GM19239 (cell line): ENCODE data around the gene OR4N5.
"Not testable (repeated sequence)": the region's sequence is repeated elsewhere in the genome, so short reads cannot be mapped to it uniquely, and the experiment has no call there.

ENCODE experiments used
- DNase-seq: peaks from one replicate; pipeline ENCODE4 v3.0.0; 2011; ENCODE audit warnings: low spot score; ENCODE audit not compliant: insufficient read length
- FAIRE-seq: peaks from 2 replicates; lab custom pipeline; 2011; peaks lifted over from hg19 to GRCh38; lab: Jason Lieb, UNC

OR4N5 gene

DNA sequence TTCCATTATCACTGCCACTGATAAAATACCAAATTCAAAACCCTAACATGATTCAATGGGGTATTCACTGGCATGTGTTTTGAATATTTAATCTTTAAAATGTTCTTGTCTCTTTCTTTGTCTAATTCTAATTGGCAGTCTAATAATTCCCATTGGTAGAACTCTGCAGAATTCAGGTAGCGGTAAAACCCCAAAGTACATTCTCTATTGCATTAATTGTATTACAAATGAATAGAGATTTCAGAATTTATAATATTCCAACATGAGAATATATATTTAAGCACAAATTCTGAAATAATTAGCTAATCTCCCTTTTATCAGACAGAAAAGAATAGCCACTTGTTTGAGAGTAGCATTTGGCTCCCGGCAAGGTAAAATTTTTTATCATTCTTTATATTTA, at the start of gene OR4N5:
Gene OR4N5 (plus strand): TSS at position 301 of the 400 bp plus-strand sequence. CDS start 4,916 bp downstream, outside the sequence.
- DNase-seq (no peak), FAIRE-seq (no peak)

- no peak for FAIRE-seq
These were observed 46.6 kb upstream of the OR4N5 start for GRCh38 chr14:20092050-20092449.

GRCh38 chr14:20093442-20093841, 45.2 kb upstream of the OR4N5 start:
- FAIRE-seq, result no peak

More at GRCh38 chr14:20092050-20092449, 46.6 kb upstream of the OR4N5 start:
- DNase-seq, result no peak

DNA sequence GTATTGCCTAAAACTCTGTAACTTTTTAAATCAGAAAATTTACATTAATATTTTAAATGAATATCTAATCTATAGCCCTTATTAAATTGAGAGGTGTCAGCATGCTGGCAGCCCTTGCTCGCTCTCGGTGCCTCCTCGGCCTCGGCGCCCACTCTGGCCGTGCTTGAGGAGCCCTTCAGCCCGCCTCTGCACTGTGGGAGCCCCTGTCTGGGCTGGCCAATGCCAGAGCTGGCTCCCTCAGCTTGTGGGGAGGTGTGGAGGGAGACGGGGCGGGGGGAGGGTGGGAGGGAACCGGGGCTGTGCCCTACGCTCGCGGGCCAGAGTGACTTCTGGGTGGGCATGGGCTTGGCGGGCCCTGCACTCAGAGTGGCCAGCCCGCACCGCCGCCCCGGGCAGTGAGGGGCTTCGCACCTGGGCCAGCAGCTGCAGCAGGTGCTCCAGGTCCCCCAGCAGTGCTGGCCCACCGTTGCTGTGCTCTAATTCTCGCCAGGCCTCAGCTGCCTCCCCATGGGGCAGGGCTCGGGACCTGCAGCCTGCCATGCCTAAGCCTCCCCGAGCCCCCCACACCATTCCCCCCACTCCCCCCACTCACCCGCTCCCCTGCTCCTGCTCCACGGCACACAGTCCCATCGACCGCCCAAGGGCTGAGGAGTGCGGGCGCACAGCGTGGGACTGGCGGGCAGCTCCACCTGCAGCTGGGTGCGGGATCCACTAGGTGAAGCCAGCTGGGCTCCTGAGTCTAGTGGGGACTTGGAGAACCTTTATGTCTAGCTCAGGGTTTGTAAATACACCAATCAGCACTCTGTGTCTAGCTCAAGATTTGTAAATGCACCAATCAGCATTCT, 39.5 kb upstream of the OR4N5 start:
- FAIRE-seq, result not testable (repeated sequence)

More at GRCh38 chr14:20093442-20093841, 45.2 kb upstream of the OR4N5 start:
- no peak for DNase-seq

DNA sequence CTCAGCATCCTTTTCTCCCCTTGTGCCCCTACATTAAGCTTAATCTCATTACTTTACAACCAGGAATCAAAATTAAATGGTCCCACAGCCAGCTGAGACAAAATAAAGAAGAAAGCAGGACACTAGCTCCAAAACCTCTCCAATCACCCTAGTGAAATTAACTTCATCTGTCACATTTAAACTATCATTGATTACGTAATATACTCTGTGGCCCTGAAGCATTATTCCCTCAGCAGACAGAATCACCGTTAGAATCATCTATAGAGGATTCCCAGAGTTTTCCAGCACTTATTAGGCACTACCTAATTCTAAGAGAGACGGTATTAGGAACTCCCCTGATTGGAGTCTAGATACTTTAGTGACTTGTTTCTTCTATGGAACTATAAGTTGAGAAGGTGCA, 28.2 kb upstream of the OR4N5 start, which contains the start of gene OR4K17:
Gene OR4K17 (plus strand): TSS at position 302 of the 400 bp plus-strand sequence. CDS start 6,761 bp downstream, outside the sequence.
- no peak for FAIRE-seq
- DNase-seq, result no peak

More for the DNA sequence above, 39.5 kb upstream of the OR4N5 start:
- DNase-seq, result not testable (repeated sequence)

- FAIRE-seq (no peak), DNase-seq (no peak)
These were observed 26.3 kb upstream of the OR4N5 start for GRCh38 chr14:20112321-20112720.

DNA sequence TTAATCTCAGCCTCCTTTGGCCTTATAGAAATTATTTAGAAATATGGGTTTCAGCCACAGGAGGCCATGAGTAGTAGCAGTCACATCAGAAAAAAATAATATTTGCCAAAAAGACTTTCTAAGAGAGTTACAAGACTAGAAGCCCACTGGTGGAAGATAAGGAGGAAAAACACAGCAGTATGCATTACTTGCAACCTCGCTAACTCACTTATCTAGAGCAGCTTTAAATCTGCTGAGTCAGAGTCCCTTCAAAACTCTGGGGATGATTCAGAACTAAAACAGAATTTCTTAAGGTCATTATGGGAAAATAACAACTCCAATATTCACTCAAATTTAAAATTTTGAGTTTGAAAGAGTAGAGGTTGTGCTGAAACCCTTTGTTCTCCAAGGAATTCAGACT, 21.9 kb upstream of the OR4N5 start:
- no peak for DNase-seq
- no peak for FAIRE-seq

GRCh38 chr14:20118795-20119194, 19.8 kb upstream of the OR4N5 start:
- FAIRE-seq (no peak), DNase-seq (no peak)

DNA sequence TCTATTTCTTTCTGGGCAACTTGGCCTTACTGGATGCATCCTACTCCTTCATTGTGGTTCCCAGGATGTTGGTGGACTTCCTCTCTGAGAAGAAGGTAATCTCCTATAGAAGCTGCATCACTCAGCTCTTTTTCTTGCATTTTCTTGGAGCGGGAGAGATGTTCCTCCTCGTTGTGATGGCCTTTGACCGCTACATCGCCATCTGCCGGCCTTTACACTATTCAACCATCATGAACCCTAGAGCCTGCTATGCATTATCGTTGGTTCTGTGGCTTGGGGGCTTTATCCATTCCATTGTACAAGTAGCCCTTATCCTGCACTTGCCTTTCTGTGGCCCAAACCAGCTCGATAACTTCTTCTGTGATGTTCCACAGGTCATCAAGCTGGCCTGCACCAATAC, 5.3 kb downstream of the OR4N5 start:
- FAIRE-seq (no peak), DNase-seq (no peak)

- FAIRE-seq (no peak), DNase-seq (no peak)
These were observed 6.2 kb downstream of the OR4N5 start for GRCh38 chr14:20144820-20145219.

DNA sequence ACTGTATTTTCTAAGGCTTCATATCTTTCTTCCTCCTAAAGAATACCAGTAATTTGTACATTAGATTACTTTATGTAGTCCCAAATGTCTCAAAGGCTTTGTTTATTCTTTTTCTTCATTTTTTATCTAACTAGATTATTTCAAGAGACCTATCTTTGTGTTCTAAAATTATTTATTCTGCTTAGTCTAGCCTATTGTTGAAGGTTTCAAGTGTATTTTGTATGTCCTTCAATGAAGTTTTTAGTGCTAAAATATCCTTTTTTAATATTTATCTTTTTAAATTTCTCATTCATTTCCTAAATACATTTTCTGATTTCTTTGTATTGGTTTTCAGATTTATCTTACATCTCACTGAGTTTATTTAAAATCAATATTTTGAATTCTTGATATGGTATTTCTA, 25.8 kb downstream of the OR4N5 start:
- DNase-seq (no peak), FAIRE-seq (no peak)

DNA sequence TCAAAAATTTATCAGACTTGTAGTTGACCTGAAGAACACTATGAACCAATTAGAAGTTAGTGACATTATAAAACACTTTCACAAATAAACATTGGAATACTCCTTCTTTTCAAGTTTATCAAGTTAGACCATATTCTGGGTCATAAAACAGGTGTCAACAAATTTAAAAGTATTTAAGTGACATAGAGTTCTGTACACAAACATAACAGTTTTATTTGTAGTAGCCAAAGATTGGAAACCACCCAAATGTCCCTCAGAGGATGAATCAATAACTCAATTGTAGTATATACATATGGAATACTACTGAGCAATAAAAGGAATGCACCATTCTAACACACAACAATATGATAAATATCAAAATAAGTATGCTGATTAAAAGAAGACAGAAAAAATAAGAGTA, 28.5 kb downstream of the OR4N5 start:
- no peak for FAIRE-seq
- DNase-seq, result no peak

GRCh38 chr14:20169852-20170251, 31.2 kb downstream of the OR4N5 start:
- not testable (repeated sequence) for FAIRE-seq, DNase-seq

GRCh38 chr14:20174205-20174604, 35.6 kb downstream of the OR4N5 start:
- FAIRE-seq, DNase-seq: not testable (repeated sequence)

DNA sequence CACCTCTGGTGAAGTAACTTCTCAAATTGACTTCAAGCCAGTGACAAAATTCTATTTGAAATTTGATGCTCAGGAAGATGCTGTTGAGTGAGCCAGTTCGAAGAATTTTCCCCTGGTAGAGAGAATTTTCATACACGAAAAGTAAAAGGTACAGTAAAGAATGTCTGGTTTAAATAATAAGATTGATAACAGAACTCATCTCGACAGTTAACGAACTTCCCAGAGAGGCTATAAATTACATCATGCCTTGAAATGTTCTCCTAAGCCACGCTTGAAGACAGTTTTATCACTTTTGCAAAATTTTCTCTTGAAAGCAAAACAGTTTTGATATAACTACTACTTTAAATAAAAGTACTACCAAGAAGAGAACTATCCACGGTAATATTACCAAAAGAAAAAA, 37.7 kb downstream of the OR4N5 start:
- FAIRE-seq (no peak), DNase-seq (no peak)

DNA sequence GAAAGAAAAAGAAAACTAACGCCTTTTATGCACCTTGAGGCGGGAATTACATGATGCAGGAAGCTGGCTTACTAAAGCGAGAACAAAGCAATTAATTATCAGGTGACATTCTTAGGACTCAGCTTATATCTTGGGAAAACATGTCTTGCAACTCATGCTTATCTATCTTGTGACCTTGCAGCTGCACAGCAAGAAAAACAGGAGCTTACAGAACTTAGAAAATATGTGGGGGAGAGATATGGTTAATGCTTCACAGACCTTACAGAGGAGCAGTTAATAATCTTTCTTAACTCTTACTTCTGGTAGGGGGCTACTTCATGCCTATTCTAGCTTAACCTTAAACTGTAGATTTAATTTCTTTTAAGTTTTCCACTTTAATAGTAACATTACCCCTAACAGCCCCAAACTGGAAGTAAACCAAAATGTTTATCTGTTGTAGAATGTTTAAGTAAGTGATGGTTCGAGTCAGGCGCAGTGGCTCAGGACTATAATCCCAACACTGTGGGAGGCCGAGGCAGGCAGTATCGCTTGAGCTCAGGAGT, 38.9 kb downstream of the OR4N5 start:
- DNase-seq, result no peak
- no peak for FAIRE-seq

GRCh38 chr14:20179218-20179617, 40.6 kb downstream of the OR4N5 start:
- no peak for FAIRE-seq
- no peak for DNase-seq

DNA sequence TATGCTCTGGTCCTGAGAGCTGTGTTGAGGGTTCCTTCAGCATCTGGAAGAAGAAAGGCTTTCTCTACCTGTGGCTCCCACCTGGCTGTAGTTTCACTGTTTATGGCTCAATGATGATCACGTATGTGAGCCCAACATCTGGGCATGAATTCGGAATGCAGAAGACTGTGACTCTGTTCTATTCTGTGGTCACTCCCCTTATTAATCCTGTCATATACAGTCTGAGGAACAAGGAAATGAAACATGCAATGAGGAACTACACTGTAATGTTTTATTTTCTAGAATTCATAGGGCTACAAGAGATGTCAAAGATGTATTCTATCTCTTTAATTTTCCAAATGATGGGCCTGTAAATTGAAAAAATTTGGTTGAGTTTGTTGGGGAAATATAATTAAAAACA, 41.3 kb downstream of the OR4N5 start:
- no peak for DNase-seq
- FAIRE-seq, result no peak

GRCh38 chr14:20180486-20180885, 41.9 kb downstream of the OR4N5 start:
- FAIRE-seq (no peak), DNase-seq (no peak)

DNA sequence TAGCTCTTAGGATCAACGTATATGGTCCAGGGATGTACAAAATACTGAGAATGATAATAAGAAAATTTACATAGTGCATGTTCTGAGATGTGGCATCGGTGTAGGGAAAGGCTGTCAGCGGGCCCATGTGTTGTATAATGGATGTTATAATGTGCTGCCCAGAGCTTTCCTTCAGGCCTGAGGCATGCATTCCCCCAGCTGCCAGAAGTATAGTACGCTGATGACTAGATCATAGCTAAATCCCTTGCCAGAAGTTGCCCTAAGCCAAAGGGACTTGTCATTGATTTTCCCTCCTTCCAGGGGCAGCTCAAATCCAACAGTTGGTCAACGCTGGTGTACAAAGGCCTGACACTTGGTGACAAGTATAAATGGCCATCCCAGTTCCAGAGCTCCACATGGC, 45.6 kb downstream of the OR4N5 start:
- no peak for DNase-seq
- no peak for FAIRE-seq

- no peak for FAIRE-seq
These were observed 52.0 kb downstream of the OR4N5 start, which contains the start of gene OR11G2 for GRCh38 chr14:20190596-20190995. Gene OR11G2, plus strand, starts transcription at chr14:20190896. Its CDS starts 6,542 bp downstream, at chr14:20197438.

More at GRCh38 chr14:20190596-20190995, 52.0 kb downstream of the OR4N5 start, which contains the start of gene OR11G2:
- DNase-seq, result no peak
